HFFc6 (cell line): Measurements from ENCODE around the gene ZNF695. TPM values are rescaled to one million over a fixed set of nuclear protein-coding genes. Genes with fewer than 3 reads are reported as not detected.

ENCODE experiments used
- DNase-seq: peaks from one replicate; pipeline ENCODE4 v3.0.0-alpha.2; 2018
- H3K27ac Mint-ChIP-seq: 2 replicates; pipeline ENCODE4 v1.8.0; 2020; ENCODE audit warnings: mild to moderate bottlenecking, mixed read lengths
- H3K27me3 Mint-ChIP-seq: 2 replicates; pipeline ENCODE4 v1.8.0; 2021; ENCODE audit warnings: mild to moderate bottlenecking, moderate library complexity, mixed read lengths; ENCODE audit not compliant: insufficient read depth
- H3K36me3 Mint-ChIP-seq: 2 replicates; pipeline ENCODE4 v1.8.0; 2021; ENCODE audit warnings: low read depth, mixed read lengths
- H3K4me1 Mint-ChIP-seq: 2 replicates; pipeline ENCODE4 v1.8.0; 2020; ENCODE audit warnings: low read depth, mixed read lengths
- H3K4me3 Mint-ChIP-seq: 2 replicates; pipeline ENCODE4 v1.8.0; 2020; ENCODE audit warnings: mild to moderate bottlenecking, moderate library complexity, mixed read lengths
- H3K9me3 Mint-ChIP-seq: 2 replicates; pipeline ENCODE4 v1.8.0; 2020; ENCODE audit warnings: mild to moderate bottlenecking, mixed read lengths
- CTCF ChIP-seq: fragments of 200-600 bp; sonication (generic); IDR thresholded peaks from 2 replicates; pipeline ENCODE4 v1.5.0; 2021; ENCODE audit warnings: antibody characterized with exemption, mild to moderate bottlenecking
- total RNA-seq, 6 experiments: library from RNA; stranded (reverse); fragmentation: NEBNext Ultra II Directional; extraction: Animal tissue kit (Norgen Biotek cat#: 25700); gene quantifications; 2 replicates in 1 of 6; 3 replicates in 5 of 6; pipeline ENCODE4 v1.2.3, GENCODE V29; 2021

Gene ZNF695
- total RNA-seq, 6 experiments from 2014 or later = 0.78 to 3.2 (median 2.6) TPM

- TF ChIP-seq CTCF = no peak
Measured at GRCh38 chr1:246951413-246951812, 56.4 kb downstream of the ZNF695 start.

GRCh38 chr1:246949956-246950355 is 57.9 kb downstream of the ZNF695 start:
- DNase-seq = no peak
- Mint-ChIP-seq H3K4me1 (no peaks in the 10 kb centered on the region; the same call in 1 of the 2 replicates), H3K36me3 (no peaks in the 10 kb centered on the region), H3K9me3 (no peaks in the 10 kb centered on the region), H3K27ac (no peak overlapping the region), H3K4me3 (no peak overlapping the region), H3K27me3 (peaks cover 1% of the 10 kb centered on the region; the same call in 1 of the 2 replicates)
- TF ChIP-seq CTCF = no peak

More at GRCh38 chr1:246951413-246951812, 56.4 kb downstream of the ZNF695 start:
- no peak overlapping the region for H3K27ac Mint-ChIP-seq
- no peak for DNase-seq
- H3K4me1 Mint-ChIP-seq = no peaks in the 10 kb centered on the region; the same call in 1 of the 2 replicates
- peaks cover 1% of the 10 kb centered on the region; the same call in 1 of the 2 replicates for H3K27me3 Mint-ChIP-seq
- no peaks in the 10 kb centered on the region for H3K36me3 Mint-ChIP-seq
- H3K9me3 Mint-ChIP-seq = no peaks in the 10 kb centered on the region
- no peak overlapping the region for H3K4me3 Mint-ChIP-seq

GRCh38 chr1:246947255-246947654 is 60.6 kb downstream of the ZNF695 start:
- Mint-ChIP-seq H3K27me3 (peaks cover 1% of the 10 kb centered on the region; the same call in 1 of the 2 replicates), H3K9me3 (no peaks in the 10 kb centered on the region), H3K4me3 (no peak overlapping the region; the same call in 1 of the 2 replicates), H3K27ac (no peak overlapping the region), H3K4me1 (no peaks in the 10 kb centered on the region; the same call in 1 of the 2 replicates), H3K36me3 (no peaks in the 10 kb centered on the region)
- DNase-seq = no peak
- no peak for TF ChIP-seq CTCF

GRCh38 chr1:246946366-246946765 is 61.5 kb downstream of the ZNF695 start:
- Mint-ChIP-seq H3K27ac (no peak overlapping the region), H3K9me3 (no peaks in the 10 kb centered on the region), H3K4me3 (no peak overlapping the region), H3K27me3 (peaks cover 1% of the 10 kb centered on the region; the same call in 1 of the 2 replicates), H3K36me3 (no peaks in the 10 kb centered on the region), H3K4me1 (no peaks in the 10 kb centered on the region; the same call in 1 of the 2 replicates)
- DNase-seq = no peak
- TF ChIP-seq CTCF = no peak

Other genes with a start within 250 kb of the ZNF695 start
- 10 to 100 TPM; 28.2 to 32.8 (median 30.6) TPM for gene AHCTF1, start 76.1 kb downstream of the ZNF695 start, total RNA-seq
- 1 to 10 TPM; 1.3 to 1.9 (median 1.5) TPM for gene ZNF670, start 70.8 kb upstream of the ZNF695 start, total RNA-seq
- gene ZNF669, start 96.3 kb upstream of the ZNF695 start, total RNA-seq = 1 to 10 TPM; 4.4 to 5.4 (median 4.8) TPM
- gene ZNF124, start 164.0 kb upstream of the ZNF695 start, total RNA-seq = 10 to 100 TPM; 10.3 to 17.2 (median 14.0) TPM
- not detected for gene VN1R5, start 248.0 kb upstream of the ZNF695 start, total RNA-seq